NB4 (cell line): ENCODE results near the gene DMRTB1.

Experiments used
- POLR2A ChIP-seq: IDR thresholded peaks from 2 replicates; pipeline ENCODE4 v1.6.1; 2011; ENCODE audit warnings: mild to moderate bottlenecking; ENCODE audit not compliant: insufficient read length; ENCODE audit errors: extremely low read depth
- TF ChIP-seq, protein P1 (sequence below): IDR thresholded peaks from one replicate; pipeline ENCODE4 v1.5.1; 2012; ENCODE audit warnings: low read depth, low read length

DNA sequence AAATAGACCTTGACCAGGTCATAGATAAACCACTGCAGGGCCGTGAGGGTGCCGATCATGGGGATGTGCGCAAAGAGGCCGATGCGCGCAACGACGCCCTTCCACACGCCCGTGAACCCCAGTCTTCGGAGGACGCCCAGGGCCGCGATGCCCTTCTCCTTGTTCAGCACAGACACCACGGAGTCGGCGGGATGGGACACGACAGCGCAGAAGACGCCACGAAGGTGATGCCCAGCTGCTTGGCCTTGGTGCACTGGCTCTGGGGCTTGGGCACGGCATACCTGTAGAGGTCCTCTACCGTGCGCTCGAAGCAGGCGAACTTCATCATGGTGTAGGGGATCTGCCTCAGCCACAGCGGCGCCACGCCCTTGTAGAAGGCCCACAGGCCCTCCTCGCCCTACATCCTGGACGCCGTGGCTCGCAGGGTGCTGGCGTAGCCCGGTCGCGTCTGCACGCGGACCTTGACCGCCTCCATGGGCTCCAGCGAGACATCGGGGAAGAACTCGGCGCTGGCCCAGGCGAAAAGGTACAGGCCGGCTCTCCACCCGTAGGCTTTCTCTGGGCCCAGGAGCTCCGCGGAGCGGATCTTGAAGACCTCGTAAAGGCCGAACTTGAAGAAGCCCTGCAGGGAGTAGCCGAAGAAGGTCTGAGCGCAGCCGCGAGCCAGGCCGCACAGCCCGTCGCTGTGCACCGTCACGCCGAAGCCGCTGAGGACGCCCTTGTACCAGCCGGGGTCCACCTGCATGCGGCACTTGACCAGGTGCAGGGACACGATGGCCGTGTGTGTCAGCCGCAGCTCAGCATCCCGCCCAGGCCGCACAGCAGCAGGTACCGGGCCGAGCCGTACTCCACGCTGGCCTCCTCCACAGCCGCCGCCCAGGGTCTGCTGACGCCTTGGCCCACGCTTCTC lies 20.5 kb upstream of the DMRTB1 start:
- TF ChIP-seq, protein P1, sequence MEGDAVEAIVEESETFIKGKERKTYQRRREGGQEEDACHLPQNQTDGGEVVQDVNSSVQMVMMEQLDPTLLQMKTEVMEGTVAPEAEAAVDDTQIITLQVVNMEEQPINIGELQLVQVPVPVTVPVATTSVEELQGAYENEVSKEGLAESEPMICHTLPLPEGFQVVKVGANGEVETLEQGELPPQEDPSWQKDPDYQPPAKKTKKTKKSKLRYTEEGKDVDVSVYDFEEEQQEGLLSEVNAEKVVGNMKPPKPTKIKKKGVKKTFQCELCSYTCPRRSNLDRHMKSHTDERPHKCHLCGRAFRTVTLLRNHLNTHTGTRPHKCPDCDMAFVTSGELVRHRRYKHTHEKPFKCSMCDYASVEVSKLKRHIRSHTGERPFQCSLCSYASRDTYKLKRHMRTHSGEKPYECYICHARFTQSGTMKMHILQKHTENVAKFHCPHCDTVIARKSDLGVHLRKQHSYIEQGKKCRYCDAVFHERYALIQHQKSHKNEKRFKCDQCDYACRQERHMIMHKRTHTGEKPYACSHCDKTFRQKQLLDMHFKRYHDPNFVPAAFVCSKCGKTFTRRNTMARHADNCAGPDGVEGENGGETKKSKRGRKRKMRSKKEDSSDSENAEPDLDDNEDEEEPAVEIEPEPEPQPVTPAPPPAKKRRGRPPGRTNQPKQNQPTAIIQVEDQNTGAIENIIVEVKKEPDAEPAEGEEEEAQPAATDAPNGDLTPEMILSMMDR: no peak
- TF ChIP-seq POLR2A: no peak
